ENCODE measurements around the gene EPHX1. TPM values are rescaled to one million over a fixed set of nuclear protein-coding genes. Genes with fewer than 3 reads are reported as not detected.

EPHX1 gene
- total RNA-seq, 2 donors from 2014 or later = 58.9 to 113 TPM

DNA sequence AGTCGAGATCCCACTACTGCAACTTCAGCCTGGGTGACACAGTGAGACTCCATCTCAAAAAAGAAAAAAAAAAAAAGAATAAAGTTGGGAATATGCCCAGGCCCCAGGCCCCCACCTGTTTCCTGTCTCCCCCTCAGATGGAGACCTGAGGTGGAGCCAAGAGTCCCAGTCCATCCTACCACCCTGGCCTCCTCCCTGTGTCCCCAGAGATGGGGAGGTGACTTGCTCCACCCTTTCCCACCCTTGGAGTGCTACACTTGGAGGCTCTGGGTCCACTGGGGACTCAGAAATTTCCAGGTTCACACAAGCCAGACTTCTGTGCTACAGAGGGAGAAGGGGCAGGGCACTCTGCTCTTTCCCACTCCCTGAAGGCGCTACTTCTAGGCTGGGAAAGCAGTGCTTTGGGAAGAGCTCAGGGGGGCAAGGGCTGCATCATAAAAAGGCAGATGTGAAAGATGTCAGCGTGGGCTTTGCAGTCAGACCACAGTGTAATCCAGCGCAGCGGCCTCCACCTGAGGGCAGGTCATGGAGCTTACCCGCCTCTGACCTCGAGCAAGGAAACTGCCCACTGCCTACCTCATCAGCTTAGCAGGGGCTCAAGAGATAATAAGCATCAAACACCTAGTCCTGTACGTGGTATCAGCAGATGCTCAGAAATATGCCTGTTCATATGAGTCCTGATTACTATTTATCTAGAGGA, 58.9 kb downstream of the EPHX1 start:
- DNase-seq (ENCODE audit: low spot score) = no peak
- intact Hi-C loops (cut with DNase I) = no loop called here

DNA sequence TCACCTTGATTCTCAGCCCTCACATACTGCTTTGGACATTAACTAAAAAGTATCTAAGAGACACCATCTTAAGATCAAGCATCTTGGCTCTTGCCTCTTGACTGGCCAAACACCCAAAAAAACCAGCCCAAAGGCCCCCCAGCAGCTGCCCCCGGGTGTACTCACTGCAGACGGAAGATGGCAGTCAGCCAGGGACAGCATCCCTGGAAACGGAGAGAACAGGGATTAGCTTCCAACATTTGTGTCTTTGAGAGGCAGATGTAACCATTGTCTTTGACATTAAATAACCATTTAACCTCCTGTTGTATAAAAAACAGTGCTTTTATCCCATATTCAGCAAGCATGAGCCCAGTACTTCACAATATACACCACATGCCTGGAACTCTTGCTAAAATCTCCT, 61.0 kb downstream of the EPHX1 start:
- DNase-seq (ENCODE audit: low spot score) = no peak
- intact Hi-C loops (cut with DNase I) = no loop called here

DNA sequence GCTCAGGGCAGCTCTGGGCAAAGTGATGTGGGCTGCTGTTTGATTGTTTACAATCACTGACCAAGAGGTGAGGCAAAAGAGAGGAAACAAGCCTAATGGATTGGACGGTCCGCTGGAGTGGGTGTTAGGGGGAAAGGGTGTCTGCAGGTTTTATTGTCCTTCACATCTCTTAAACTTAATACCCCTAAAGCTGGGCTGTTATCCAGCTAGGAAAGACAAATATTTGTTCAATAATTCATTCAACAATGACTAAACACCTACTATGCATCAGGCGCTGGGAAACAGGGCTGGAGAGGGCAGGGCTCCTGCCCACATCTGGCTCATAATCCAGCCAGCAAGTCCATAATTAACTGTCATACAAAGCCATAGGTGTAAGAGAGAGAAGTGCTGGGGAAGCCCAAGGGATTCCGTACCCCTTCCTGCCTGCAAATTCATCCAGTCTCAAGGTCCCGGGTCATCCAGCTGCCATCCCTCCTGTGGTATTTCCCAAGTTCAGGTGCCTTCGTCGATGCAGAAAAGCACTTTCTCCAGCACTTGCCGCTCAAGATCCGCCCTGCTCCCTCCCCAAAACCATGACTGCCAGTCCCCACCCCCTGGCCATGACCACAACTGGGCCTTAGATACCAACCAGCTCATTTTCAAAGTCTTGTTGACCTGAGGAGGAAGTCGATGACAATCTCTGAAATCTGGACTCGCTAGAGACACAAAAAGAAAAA, 61.6 kb downstream of the EPHX1 start:
- DNase-seq (ENCODE audit: low spot score) = no peak
- intact Hi-C loops (cut with DNase I) = no loop called here

DNA sequence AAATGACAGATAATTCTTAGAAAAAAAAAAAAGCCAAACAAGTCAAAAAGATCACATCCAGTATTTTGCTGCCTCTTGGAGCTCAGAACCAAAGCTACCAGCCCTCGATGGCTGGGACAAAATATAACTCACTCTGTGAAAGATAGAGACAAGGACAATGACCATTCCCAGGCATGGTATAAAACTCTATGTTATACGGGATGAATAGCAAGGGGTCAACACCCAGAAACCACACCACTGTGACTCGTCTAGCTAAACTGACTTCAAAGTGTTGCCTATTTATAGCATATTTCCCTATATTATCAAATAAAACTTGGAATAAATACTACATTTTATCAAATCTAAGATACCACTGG, 62.1 kb downstream of the EPHX1 start:
- DNase-seq (ENCODE audit: low spot score) = no peak
- intact Hi-C loops (cut with DNase I) = no loop called here

DNA sequence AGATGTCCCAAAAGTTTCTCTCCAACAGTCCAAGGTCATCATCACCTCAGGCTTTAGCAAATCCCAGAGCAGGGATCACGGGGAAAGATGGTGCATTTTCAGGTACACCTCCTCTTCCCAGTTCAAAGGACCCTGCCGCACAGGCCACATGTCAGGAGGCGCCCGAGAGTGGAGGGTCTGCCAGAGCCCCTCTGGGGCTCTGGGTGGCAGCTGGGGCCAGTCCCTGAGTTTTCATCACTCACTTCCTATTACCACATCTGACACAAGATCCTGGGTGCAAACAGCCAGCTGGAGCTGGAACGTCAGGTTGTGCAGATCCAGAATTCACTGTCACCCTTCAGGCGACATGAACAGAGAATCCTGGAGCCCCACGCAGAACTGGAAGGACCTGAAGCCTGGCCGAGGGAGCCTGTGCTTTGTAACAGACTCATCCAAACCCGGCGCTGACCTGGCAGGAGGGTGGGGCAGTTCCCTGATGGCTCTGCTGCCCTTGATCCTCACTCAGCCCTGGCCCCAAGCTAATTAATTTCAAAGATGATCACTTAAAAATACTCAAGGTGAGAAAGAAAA, 63.4 kb downstream of the EPHX1 start:
- DNase-seq (ENCODE audit: low spot score) = no peak
- intact Hi-C loops (cut with DNase I) = no loop called here

DNA sequence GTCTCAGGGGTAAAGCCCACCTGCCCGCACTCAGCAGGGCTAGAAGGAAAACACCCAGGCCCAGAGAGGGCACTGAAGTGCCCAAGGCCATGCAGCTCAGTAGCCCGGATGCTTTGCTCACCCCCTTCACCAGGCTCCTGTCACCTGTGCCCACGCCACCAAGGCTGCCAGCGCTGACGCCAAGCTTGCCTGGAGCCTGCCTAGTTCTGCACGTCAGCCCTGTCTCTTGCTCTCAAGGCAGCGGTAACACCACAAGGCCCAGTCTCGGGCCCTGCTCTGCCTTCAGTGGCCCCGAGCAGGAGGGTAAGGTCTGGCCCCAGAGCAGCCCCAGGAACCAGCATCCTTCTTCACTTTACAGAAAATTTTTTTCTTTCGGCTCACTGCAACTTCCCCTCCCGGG, 64.5 kb downstream of the EPHX1 start:
- DNase-seq (ENCODE audit: low spot score) = no peak
- intact Hi-C loops (cut with DNase I) = no loop called here

DNA sequence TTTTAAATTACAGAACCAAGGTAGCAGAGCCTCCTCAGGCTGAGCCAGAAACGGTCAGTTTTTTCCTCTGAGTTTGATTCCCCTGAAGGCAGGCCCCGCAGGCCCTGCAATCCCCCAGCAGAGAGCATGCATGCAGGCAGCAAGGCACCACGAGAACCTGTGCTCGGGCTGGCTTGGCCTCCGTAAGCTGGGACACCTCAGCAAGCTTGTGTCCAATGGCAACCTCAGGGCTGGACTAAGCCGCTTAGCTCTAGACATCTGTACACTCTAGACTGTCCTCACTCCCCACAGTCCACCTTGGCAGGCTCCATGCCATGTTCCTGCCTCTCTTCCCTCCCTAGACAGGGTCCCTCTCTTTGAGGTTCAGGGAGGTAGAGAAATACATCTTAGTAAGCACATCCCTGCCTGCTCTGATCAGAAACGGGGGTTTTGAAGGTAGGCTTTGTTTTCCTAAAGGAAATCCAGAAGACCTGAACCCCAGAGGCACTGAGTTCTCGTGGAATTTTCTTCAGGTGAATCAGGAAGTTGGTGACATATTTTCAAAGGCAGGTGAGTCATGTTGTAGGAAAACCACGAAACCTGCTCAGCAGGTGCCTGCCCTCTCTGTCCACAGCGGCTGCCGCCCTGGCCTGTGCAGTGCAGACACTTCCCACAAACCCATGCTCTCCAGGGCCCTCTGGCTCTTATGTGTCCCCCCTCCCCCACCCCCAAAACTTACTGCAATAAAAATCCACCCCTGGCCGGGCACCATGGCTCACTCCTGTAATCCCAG, 65.3 kb downstream of the EPHX1 start:
- intact Hi-C loops (cut with DNase I) = loop anchor here in 1 of 2 donors (5.0 kb wide), 1 partner anchor 1423 kb away; no protein-coding TSS in a partner anchor
- DNase-seq (ENCODE audit: low spot score) = no peak

DNA sequence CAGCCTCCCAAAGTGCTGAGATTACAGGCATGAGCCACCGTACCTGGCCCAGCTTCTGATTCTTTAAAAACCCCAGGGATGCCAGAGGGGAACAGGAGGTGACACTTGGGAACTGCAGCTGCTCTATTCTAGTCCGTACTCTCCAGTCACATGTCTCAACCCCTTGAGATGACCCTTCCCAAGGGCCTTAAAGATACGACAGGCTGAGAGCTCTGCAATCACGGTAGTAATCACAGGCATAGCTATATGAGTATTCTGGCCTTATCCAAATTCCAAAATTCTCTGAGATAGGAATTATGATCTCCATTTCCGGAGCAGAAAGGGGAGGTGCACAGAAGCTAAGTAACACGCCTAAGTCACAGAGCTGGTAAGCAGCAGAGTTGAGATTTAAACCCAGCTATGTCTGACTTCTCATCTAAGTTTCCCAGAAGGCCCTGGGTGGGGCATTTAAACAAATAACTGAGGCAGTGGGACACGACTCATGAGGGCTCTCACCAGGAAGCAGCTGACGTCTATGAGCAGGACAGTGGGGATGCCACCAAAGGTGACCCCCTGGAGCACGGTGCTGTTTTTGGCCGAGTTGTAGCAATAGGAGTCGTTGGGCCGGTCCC, 67.1 kb downstream of the EPHX1 start:
- intact Hi-C loops (cut with DNase I) = loop anchor here in 1 of 2 donors (5.0 kb wide), 1 partner anchor 1425 kb away; no protein-coding TSS in a partner anchor
- DNase-seq (ENCODE audit: low spot score) = no peak

DNA sequence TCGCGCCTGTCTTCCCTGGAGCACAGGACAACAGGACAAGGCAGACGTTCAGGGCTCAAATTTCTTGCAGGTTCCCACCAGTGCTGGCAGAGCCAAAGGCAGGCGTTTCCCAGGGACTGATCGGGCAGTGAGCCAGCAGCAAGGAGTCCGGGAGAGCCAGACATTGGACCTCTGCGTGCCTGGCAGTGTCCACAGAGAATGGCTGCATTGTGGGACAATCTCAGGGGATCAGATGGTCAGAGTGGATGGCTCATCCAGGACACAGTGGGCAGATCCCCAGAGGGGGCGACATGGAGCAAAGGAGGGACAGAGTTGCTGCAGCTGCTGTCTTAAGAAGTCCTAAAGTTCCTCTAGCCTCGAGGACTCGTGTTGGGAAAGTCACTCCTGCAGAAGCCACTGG, 67.7 kb downstream of the EPHX1 start:
- DNase-seq (ENCODE audit: low spot score) = peak; percentile 84
- intact Hi-C loops (cut with DNase I) = loop anchor here in 1 of 2 donors (5.0 kb wide), 1 partner anchor 1425 kb away; no protein-coding TSS in a partner anchor

DNA sequence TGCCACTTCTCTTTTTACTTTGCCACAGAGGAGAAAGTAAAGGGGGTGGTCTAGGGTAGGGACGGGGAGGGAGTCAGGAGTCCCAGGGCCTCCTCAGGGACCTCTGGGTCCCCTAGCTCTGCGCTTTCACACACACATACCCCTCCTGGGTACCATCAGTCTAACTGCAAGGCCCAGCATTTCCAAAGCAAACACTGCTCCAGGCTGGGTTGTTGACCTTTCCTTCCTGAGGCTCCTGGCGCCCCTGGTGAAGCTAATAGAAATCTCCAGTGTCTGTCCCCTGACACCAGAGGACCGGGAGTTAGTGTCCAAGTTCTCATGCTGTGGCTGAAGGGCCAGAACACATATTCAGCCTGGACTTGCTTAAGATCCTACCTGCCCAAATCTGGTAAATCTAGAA, 68.4 kb downstream of the EPHX1 start:
- intact Hi-C loops (cut with DNase I) = loop anchor here in 1 of 2 donors (5.0 kb wide), 1 partner anchor 1426 kb away; no protein-coding TSS in a partner anchor
- no peak for DNase-seq (ENCODE audit: low spot score)

DNA sequence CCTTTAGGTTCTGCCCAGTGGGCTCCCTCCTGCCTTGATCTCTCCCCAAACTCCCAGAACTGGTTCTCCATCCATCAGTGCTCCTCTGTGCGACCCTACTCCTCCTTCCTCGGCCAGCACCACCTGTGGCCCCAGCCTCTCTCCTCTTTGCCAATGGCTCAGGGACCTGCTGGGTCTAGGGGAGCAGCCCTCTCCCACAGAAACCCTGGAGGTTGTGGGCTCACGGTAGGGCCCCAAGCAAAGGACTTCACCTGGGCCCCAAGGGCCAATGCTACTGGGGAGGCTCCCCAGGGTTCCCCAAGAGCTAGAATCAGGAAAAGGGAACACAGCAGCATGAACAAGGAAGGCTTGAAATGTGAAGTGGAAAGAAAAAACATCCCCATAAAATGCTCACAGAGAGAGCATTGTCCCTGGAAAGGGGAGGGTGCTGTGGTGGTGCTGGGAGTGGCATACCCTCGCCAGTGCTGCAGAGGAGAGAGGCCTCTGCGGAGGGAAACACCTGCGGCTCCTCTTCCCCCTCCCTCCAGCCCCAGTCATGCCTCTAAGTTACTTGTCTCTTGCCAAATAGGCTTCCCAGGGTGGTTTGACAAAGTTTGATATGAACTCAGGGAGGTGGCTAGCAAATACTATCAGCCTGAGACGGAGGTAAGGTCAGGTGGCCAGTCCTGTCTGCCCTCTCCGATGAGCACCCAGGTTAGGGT, 69.7 kb downstream of the EPHX1 start:
- intact Hi-C loops (cut with DNase I) = loop anchor here in 1 of 2 donors (5.0 kb wide), 1 partner anchor 1427 kb away; no protein-coding TSS in a partner anchor
- DNase-seq (ENCODE audit: low spot score) = no peak

DNA sequence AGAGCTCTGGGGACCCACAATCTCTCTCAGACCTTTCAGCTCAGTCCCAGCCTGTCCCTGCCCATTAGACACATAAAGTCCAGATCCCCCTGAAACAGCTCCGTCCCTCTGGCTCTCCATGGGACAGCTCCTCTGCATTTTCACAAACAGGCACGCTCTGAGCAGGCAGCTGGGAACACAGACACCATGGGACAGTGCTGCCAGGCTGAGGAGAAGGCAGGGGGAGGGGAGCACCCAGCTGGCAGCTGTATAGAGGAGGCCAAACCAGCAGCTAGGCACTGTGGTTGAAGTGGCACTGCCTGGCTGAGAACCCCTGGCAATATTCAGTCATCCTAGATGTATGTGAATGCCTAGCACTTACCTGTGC, 70.3 kb downstream of the EPHX1 start:
- no peak for DNase-seq (ENCODE audit: low spot score)
- intact Hi-C loops (cut with DNase I) = no loop called here

DNA sequence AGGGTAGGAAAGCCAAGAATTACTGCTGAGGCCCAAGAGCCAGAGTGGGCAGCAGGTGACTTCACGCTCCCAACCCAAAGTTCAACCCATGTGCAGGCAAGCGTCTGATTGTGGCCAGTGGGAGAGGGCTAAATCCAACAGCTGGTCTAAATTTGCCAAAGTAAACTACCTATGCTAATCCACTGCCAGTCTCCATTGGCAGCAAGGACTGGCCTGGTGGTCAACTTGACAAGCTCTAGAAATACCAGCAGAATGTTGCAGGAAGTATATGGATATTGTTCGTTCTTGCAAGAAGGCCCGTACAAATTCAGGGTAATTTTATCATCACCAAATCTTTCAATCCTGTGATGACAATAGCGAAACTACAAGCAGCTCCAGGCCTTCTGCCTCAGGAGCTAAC, 70.7 kb downstream of the EPHX1 start:
- DNase-seq (ENCODE audit: low spot score) = no peak
- intact Hi-C loops (cut with DNase I) = no loop called here

DNA sequence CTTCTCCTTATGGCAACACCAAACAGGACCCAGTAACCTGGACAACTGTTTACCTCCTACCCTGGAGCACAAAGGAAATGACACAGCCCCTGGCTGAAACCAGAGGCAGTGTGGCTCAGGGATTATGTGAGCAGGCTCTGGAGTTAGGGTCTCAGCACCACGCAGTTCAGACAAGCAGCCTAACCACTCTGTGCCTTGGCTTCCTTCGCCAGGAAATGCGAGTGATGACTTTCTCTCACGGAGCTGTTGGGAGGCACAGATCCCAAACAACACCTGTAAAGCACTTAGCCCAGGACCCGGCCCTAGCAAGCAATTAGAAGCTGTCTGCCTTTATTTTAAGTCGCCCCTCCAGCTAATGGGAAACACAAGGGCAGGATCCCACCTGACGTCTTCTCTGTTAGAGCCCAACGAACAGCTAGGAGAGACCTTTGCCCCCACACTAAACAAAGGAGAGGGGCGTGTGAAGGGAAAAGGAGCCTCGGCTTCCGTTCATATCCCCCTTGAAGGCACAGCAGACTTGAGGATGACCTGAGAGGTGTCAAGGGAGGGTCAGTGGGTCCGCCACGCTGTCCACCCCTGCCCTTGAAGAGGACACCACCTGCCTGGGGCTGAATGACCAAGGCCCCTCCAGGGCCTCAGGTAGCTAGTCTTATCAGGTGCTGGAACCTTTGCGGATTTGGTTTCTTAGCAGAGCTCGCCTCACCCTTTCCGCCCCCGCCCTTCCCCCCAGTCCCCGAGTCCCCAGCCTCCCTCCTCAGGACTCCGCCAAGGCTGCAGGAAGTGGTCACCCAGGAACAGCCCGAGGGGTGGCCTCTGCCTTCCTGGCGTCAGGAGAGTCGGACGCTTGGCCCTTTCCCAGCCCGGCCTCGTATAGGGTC, 71.4 kb downstream of the EPHX1 start:
- intact Hi-C loops (cut with DNase I) = no loop called here
- peak; percentile 84 for DNase-seq (ENCODE audit: low spot score)

DNA sequence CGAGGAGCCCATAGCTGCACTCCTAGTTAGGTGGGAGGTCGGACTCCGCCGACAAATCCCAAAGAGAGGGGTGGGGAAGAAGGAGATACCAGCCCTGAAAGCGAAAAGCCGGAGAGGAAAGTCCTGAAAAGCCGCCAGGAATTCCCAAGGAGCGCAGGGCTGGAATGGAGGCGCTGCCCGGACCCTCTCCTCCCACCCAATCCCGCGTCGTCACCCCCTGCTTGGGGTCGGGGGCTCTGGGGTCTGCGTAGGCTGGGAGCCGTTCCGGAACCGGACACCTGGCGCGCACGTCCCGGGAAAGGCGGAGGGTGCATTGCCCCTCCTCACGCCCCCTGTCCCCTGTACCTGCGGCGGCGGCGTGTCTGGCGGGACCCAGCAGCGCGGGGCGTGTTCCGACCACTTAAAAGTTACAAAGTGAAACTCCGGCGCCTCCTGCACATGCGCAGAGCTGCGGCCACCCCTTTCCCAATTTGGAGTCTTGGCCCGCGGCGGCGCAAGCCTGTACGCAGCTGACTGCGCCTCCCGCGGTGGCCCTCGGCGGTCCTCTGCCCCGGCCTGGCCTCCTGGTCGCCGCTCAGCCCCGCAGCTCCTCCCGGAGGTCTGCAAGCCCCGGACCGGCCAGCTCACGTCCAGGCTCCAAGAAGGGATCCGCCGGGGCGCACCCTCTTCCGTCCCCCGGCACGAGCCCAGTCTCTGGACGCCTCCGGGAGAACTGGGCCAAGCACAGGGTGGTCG, 72.2 kb downstream of the EPHX1 start, which contains the start of gene TMEM63A:
TSS of gene TMEM63A (minus strand) at position 422 of the 735 bp plus-strand sequence. CDS start 4,800 bp downstream, outside the sequence.
- DNase-seq (ENCODE audit: low spot score) = peak; percentile 98
- intact Hi-C loops (cut with DNase I) = no loop called here

DNA sequence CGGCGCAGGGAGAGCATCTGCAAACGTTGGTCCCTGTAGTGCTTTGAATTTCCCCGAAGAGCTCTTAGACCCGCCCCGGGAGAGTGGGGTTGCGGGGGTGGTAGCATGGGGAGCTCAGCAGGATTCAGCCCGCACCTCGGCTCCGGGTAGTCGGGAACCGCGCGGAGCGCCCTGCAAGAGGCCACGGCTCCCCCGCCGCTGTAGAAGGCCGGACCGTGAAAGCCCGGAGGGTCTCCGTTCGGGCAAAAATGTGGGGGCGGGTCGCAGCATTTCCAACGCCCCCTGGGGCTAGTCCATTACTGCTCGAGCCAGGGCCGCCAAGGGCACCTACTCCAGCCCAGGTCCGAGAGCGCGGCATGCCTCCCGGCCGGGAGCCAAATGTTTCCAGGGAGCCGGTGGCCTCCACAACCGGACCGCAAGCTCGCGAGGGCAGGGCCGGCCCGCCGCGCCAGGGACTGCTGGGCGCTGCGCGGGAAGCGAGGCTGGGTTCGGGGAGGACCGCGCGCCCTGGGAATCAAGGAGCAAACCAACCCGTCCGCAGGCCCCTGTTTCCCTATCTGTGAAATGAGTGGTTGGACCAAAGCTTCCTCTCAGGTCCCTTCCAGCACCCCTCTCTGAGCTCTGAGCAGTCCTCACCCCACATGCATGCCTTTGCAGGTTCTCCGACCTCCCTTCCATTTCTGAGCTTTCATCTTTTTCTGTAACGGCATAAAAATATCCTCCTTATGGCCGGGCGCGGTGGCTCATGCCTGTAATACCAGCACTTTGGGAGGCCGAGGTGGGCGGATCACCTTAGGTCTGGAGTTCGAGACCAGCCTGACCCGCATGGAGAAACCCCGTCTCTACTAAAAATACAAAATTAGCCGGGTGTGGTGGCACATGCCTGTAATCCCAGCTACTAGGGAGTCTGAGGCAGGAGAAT, 73.0 kb downstream of the EPHX1 start:
- DNase-seq (ENCODE audit: low spot score) = peak; percentile 83
- intact Hi-C loops (cut with DNase I) = no loop called here

Data from posterior vena cava (tissue), 2 donors.